Measurements from ENCODE around the gene ITGB1BP2. TPM values are rescaled to one million over a fixed set of nuclear protein-coding genes. Genes with fewer than 3 reads are reported as not detected.
"Not testable (repeated sequence)": the region's sequence is repeated elsewhere in the genome, so short reads cannot be mapped to it uniquely, and the experiment has no call there.

ITGB1BP2 gene
- total RNA-seq, 2 experiments from 2014 or later: 5.3 to 6.7 TPM

- ATAC-seq (no peak), DNase-seq (no peak)
- Mint-ChIP-seq H3K27me3 (no peaks in the 10 kb centered on the region), H3K27ac (peak overlapping the region; percentile 91), H3K4me3 (peak overlapping the region; percentile 89), H3K9me3 (no peaks in the 10 kb centered on the region), H3K4me1 (ENCODE audit: low read depth) (peaks cover 29% of the 10 kb centered on the region), H3K36me3 (ENCODE audit: low read depth) (peaks cover under 1% of the 10 kb centered on the region)
- ChIA-PET POLR2A (interaction anchor here (0.7 to 1.5 kb wide), 4 partner anchors 27 to 111 kb away, joined by 3 to 4 read pairs (median 3); partner anchors contain the start of gene NONO), CTCF (no interaction called here)
- TF ChIP-seq CTCF (IDR thresholded peaks at IDR 0.05): no peak
- intact Hi-C loops (cut with micrococcal nuclease): loop anchor here (10.0 kb wide), 2 partner anchors 61 to 151 kb away; partner anchors contain the start of gene CXorf65
Measured at GRCh38 chrX:71256051-71256450, 45.5 kb upstream of the ITGB1BP2 start.

GRCh38 chrX:71256856-71257255, 44.7 kb upstream of the ITGB1BP2 start:
- no peak for ATAC-seq
- H3K4me1 Mint-ChIP-seq (ENCODE audit: low read depth): peaks cover 21% of the 10 kb centered on the region
- H3K27me3 Mint-ChIP-seq: no peaks in the 10 kb centered on the region
- DNase-seq: no peak
- no peaks in the 10 kb centered on the region for H3K36me3 Mint-ChIP-seq (ENCODE audit: low read depth)
- TF ChIP-seq CTCF (IDR thresholded peaks at IDR 0.05): no peak
- POLR2A ChIA-PET: interaction anchor here (1.0 kb wide), 1 partner anchor 26 kb away, joined by 3 read pairs; the partner anchor contains the start of gene NONO
- H3K4me3 Mint-ChIP-seq: no peak overlapping the region
- no peak overlapping the region for H3K27ac Mint-ChIP-seq
- intact Hi-C loops (cut with micrococcal nuclease): loop anchor here (10.0 kb wide), 2 partner anchors 62 to 152 kb away; partner anchors contain the start of gene CXorf65
- CTCF ChIA-PET: interaction anchor here (1.5 kb wide), 1 partner anchor 27 kb away, joined by 3 read pairs; the partner anchor contains the start of gene NONO
- no peaks in the 10 kb centered on the region for H3K9me3 Mint-ChIP-seq

- H3K9me3 Mint-ChIP-seq; DNase-seq; H3K36me3 Mint-ChIP-seq (ENCODE audit: low read depth); ATAC-seq; H3K4me3 Mint-ChIP-seq; H3K27ac Mint-ChIP-seq; intact Hi-C loops (cut with micrococcal nuclease); POLR2A ChIA-PET; CTCF ChIA-PET; H3K27me3 Mint-ChIP-seq; H3K4me1 Mint-ChIP-seq (ENCODE audit: low read depth): not testable (repeated sequence)
Measured at GRCh38 chrX:71268624-71269023, 32.9 kb upstream of the ITGB1BP2 start.

GRCh38 chrX:71269801-71270395, 31.7 kb upstream of the ITGB1BP2 start:
- Mint-ChIP-seq H3K4me3 (no peak overlapping the region), H3K27me3 (no peaks in the 10 kb centered on the region), H3K4me1 (ENCODE audit: low read depth) (no peaks in the 10 kb centered on the region), H3K36me3 (ENCODE audit: low read depth) (no peaks in the 10 kb centered on the region), H3K9me3 (no peaks in the 10 kb centered on the region), H3K27ac (no peak overlapping the region)
- ChIA-PET POLR2A (no interaction called here), CTCF (no interaction called here)
- intact Hi-C loops (cut with micrococcal nuclease): no loop called here
- no peak for DNase-seq
- no peak for TF ChIP-seq CTCF (IDR thresholded peaks at IDR 0.05)
- no peak for ATAC-seq

- H3K9me3 Mint-ChIP-seq; H3K27me3 Mint-ChIP-seq; POLR2A ChIA-PET; H3K4me3 Mint-ChIP-seq; DNase-seq; H3K27ac Mint-ChIP-seq; CTCF ChIA-PET; ATAC-seq; H3K36me3 Mint-ChIP-seq (ENCODE audit: low read depth); intact Hi-C loops (cut with micrococcal nuclease); H3K4me1 Mint-ChIP-seq (ENCODE audit: low read depth): not testable (repeated sequence)
Measured at GRCh38 chrX:71272313-71272712, 29.2 kb upstream of the ITGB1BP2 start.

GRCh38 chrX:71281300-71281699, 20.2 kb upstream of the ITGB1BP2 start:
- H3K9me3 Mint-ChIP-seq; ATAC-seq; H3K4me3 Mint-ChIP-seq; CTCF ChIA-PET; DNase-seq; H3K27me3 Mint-ChIP-seq; H3K27ac Mint-ChIP-seq; H3K4me1 Mint-ChIP-seq (ENCODE audit: low read depth): not testable (repeated sequence)
- intact Hi-C loops (cut with micrococcal nuclease): loop anchor here (5.0 to 10.0 kb wide), 3 partner anchors 86 to 254 kb away; partner anchors contain the start of genes OGT and TAF1
- POLR2A ChIA-PET: interaction anchor here (1.2 to 1.4 kb wide), 2 partner anchors 27 to 99 kb away, joined by 3 to 5 read pairs; partner anchors contain the start of gene ZMYM3
- H3K36me3 Mint-ChIP-seq (ENCODE audit: low read depth): peaks cover 21% of the 10 kb centered on the region
